ENCODE measurements around the gene TNRC6B.
A peak's percentile ranks its signal among the peaks of the same experiment; 100 is the strongest.
"Not testable (repeated sequence)": the region's sequence is repeated elsewhere in the genome, so short reads cannot be mapped to it uniquely, and the experiment has no call there.

The TNRC6B gene

GRCh38 chr22:40182231-40182835 lies 4.6 kb downstream of the TNRC6B start:
- no peak for DNase-seq

GRCh38 chr22:40183029-40183581 lies 5.4 kb downstream of the TNRC6B start:
- peak; percentile 6 for DNase-seq

- DNase-seq: not testable (repeated sequence)
Observed at GRCh38 chr22:40183603-40184002, 5.9 kb downstream of the TNRC6B start.

GRCh38 chr22:40187389-40187788 lies 9.7 kb downstream of the TNRC6B start:
- no peak for DNase-seq

GRCh38 chr22:40189997-40190396 lies 12.3 kb downstream of the TNRC6B start:
- DNase-seq: no peak

GRCh38 chr22:40190501-40190900 lies 12.8 kb downstream of the TNRC6B start:
- no peak for DNase-seq

GRCh38 chr22:40193429-40194421 lies 16.0 kb downstream of the TNRC6B start:
- no peak for DNase-seq

- no peak for DNase-seq
Observed at GRCh38 chr22:40194656-40195055, 16.9 kb downstream of the TNRC6B start.

GRCh38 chr22:40196628-40197360 lies 19.1 kb downstream of the TNRC6B start:
- no peak for DNase-seq

- DNase-seq: not testable (repeated sequence)
Observed at GRCh38 chr22:40197421-40197820, 19.7 kb downstream of the TNRC6B start.

GRCh38 chr22:40198733-40199132 lies 21.0 kb downstream of the TNRC6B start:
- no peak for DNase-seq

- DNase-seq: no peak
Observed at GRCh38 chr22:40199223-40199622, 21.5 kb downstream of the TNRC6B start.

GRCh38 chr22:40199852-40200251 lies 22.1 kb downstream of the TNRC6B start:
- DNase-seq: no peak

- DNase-seq: no peak
Observed at GRCh38 chr22:40200795-40201530, 23.2 kb downstream of the TNRC6B start.

GRCh38 chr22:40202225-40202944 lies 24.7 kb downstream of the TNRC6B start:
- DNase-seq: peak; percentile 47

GRCh38 chr22:40203572-40203971 lies 25.8 kb downstream of the TNRC6B start:
- DNase-seq: peak; percentile 22

GRCh38 chr22:40204321-40205116 lies 26.8 kb downstream of the TNRC6B start:
- no peak for DNase-seq

GRCh38 chr22:40206561-40206960 lies 28.8 kb downstream of the TNRC6B start:
- DNase-seq: no peak

- DNase-seq: no peak
Observed at GRCh38 chr22:40210818-40211217, 33.1 kb downstream of the TNRC6B start.

- no peak for DNase-seq
Observed at GRCh38 chr22:40211476-40212054, 33.8 kb downstream of the TNRC6B start.
